HK-2 (cell line): Measurements from ENCODE around the gene MEF2C.
"Not testable (repeated sequence)": the region's sequence is repeated elsewhere in the genome, so short reads cannot be mapped to it uniquely, and the experiment has no call there.

Experiments
- DNase-seq: peaks from one replicate; pipeline ENCODE4 v3.0.0-alpha.2; 2018; ENCODE audit not compliant: unreplicated experiment

The MEF2C gene

GRCh38 chr5:88803309-88803708 is 79.7 kb downstream of the MEF2C start:
- no peak for DNase-seq

- DNase-seq, result no peak
These were observed 82.9 kb downstream of the MEF2C start for GRCh38 chr5:88799938-88800535.

- DNase-seq, result not testable (repeated sequence)
These were observed 84.1 kb downstream of the MEF2C start for GRCh38 chr5:88798933-88799332.

- not testable (repeated sequence) for DNase-seq
These were observed 89.2 kb downstream of the MEF2C start for GRCh38 chr5:88793797-88794196.

- DNase-seq, result no peak
These were observed 90.7 kb downstream of the MEF2C start for GRCh38 chr5:88792144-88792840.

GRCh38 chr5:88787856-88788255 is 95.1 kb downstream of the MEF2C start:
- no peak for DNase-seq

GRCh38 chr5:88786789-88787188 is 96.2 kb downstream of the MEF2C start:
- DNase-seq, result no peak

GRCh38 chr5:88785746-88786565 is 97.0 kb downstream of the MEF2C start:
- DNase-seq, result peak; percentile 57

GRCh38 chr5:88782571-88782970 is 100.4 kb downstream of the MEF2C start:
- DNase-seq, result no peak

GRCh38 chr5:88780736-88781135 is 102.2 kb downstream of the MEF2C start:
- DNase-seq, result no peak

GRCh38 chr5:88778736-88779135 is 104.2 kb downstream of the MEF2C start:
- DNase-seq, result no peak

- DNase-seq, result no peak
These were observed 106.3 kb downstream of the MEF2C start for GRCh38 chr5:88776692-88777091.

GRCh38 chr5:88772831-88773230 is 110.2 kb downstream of the MEF2C start:
- DNase-seq, result no peak

- DNase-seq, result no peak
These were observed 110.9 kb downstream of the MEF2C start for GRCh38 chr5:88772047-88772446.

GRCh38 chr5:88770276-88771257 is 112.4 kb downstream of the MEF2C start:
- no peak for DNase-seq

- DNase-seq, result no peak
These were observed 113.8 kb downstream of the MEF2C start for GRCh38 chr5:88769165-88769564.

GRCh38 chr5:88768411-88768810 is 114.6 kb downstream of the MEF2C start:
- DNase-seq, result no peak

GRCh38 chr5:88765798-88766197 is 117.2 kb downstream of the MEF2C start:
- no peak for DNase-seq

GRCh38 chr5:88765171-88765570 is 117.8 kb downstream of the MEF2C start:
- no peak for DNase-seq

- DNase-seq, result no peak
These were observed 121.0 kb downstream of the MEF2C start for GRCh38 chr5:88761939-88762338.

- no peak for DNase-seq
These were observed 121.6 kb downstream of the MEF2C start for GRCh38 chr5:88761269-88761850.
